ENCODE data around the gene PRSS56.

The PRSS56 gene

DNA sequence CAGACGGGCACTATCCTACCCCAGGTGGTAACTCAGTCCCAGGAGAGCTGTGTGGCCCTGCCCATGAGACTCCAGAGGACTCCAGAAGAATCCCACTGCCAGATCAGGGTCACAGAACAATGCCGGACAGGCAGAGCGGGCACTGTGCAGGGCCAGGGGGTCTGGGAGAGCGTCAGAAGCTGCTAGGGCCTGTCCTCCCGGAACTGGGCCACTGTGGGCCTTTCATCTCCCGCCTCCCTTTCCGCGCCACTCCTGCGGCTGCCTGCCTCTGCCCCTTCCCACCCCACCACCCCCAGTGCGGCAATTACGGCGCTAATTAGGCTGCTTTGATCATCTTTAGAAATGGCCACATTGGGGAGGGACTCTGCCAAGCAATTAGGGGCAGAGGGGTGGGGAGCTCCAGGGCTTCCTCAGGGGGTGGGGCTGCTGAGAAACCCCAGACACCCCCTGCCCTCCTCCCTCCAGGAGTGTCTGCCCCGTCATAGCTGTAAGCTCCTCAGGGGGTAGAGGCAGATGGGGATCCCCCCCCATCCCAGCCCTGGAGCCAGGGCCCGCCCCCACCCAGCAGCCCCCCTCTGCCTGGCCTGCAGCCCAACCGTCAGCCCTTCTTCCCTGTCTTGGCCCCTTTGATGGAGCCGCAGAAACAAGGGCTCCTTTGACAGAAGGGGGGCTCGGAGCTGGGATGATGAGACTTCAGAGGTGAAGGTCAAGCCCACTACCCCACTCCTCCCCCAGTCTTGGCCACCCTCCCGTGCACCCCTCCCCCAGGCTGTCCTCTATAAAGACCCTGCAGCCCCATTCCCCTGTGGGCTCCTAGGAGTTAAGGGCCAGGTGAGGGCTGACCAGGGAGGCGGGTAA is at the start of gene PRSS56:
Gene PRSS56 (plus strand): TSS at position 808 of the 858 bp plus-strand sequence. CDS start 211 bp downstream, outside the sequence.
- DNase-seq (ENCODE audit: low read depth in 3 of 3): no peak

DNA sequence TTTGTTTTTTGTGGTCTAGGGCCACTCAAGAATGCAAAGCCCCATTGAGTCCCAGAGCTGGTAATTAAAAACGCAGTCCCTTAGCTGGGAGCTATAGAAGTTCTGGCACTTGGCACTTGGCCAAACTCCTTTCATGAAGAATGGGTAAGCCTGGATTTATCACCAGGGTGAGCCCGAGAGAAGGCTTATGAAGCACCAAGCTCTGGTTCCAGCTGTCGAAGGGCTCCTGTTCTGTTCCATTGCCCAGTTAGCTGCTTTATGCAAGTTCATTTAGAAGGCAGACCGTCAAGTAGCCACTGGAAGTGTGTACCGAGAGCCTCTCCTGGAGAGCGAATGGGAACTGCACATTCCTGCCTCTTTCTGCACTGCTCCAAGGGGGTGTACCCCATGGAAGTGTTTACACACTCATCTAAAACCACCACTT is 46.7 kb upstream of the PRSS56 start:
- DNase-seq (ENCODE audit: low read depth in 3 of 3): no peak

DNA sequence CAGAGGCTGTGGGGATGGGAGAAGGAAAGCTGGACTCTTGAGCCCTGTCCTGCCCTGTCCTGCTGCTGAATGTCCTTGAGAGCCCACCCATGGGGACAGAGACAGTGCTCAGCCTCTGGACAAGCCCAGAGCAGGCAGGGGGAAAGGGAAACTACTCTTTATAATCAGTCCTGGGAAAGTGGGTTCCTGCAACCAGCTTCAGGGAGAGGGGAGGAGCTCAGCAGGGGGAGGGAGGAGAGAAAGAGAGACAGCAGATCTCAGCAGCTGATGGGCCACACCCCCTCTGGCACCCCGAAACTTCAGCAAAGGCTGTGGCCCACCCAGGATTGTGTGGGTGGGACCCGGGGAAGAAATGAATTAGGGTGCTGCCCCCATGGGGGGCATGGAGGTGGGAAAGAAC is 44.1 kb upstream of the PRSS56 start:
- DNase-seq (ENCODE audit: low read depth in 3 of 3): no peak

DNA sequence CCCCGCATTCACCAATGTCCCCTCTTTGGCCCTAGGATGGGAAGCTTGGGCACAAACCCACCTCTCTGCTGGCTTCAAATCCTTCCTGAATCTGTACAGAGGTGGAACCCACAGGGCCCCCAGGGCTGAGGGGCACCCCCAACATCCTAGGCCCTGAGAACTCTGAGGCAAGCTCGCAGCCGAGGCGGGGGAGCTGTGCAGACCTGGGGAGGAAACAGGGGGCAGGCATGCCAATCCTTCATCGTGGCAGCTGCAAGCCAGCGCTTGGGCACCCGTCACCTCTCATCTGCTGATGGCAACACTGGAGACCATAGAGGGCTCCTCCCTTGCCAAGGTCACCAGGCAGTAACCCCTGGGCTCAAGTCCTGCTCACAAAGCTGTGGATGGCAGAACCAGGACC is 43.4 kb upstream of the PRSS56 start:
- DNase-seq (ENCODE audit: low read depth in 3 of 3): no peak

DNA sequence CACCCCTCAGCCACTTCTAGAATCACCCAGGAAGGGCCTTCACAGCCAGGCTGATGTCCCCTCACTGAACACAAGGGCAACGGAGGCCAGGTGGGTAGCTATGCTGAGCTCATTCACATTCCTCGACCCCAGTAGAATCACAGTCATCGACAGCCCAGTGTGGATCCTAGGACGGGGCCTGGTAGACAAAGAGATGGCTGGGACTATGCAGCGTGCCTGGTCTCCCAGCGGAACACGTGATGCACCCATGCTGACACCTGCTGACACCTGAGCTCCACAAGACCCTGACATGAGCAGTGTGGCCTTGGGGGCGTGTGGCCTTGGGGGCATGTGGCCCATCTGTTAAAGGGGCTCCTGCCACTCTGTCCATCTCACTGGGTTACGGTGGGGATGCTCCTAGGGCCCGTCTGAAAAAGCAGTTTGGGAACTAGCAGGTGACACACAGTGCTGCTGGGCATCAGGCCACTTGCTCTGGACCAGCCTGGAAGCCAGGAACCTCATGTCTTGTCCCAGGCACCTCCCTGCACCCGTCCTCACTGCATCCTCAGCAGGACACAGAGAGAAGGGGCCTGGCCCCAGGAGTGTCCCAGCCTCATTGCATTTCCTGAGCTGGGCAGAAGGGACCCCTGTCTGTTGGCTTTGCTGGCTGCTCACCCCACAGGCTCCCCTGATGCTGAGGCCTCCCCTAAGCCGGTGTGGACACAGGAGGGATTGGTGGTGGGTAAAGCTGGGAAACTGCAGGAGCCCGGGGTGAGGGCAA is 42.3 kb upstream of the PRSS56 start:
- DNase-seq (ENCODE audit: low read depth in 3 of 3): no peak

DNA sequence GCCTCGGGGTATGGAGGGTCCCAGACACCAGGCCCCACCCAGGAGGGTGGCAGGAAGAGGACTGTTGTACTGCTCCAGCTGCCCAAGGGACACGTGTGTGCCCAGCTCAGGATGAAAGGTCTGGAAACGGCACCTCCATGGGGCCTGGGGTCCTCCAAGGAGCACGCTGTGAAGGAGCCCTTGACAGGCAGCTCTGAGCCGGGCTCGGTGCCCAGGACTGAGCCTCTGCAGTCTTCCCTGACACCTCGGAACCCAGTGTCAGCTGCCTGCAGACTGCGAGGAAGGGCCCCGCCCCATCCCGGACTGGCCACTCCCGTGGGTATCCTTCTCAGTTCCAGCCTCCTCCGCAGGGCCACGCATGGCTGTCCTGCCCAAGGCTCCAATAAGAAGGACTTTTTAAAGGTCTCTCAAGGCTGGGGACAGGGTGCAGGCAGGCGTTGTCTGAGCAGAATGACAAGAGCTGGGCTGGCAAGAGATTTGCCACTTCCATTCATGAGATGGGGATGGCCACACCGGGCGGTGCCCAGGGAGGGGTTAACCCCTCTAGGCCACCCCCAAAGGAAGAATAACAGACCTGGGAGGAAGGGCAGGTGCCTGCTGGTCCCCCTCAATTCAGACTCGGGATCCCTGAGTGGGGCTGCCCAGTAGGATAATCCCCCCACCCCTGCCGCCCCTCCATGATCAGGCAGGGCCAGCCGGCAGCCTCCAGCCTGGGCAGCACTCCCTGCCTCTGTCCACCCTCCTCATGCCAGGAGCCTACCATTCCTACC is 41.4 kb upstream of the PRSS56 start:
- no peak for DNase-seq (ENCODE audit: low read depth in 3 of 3)

DNA sequence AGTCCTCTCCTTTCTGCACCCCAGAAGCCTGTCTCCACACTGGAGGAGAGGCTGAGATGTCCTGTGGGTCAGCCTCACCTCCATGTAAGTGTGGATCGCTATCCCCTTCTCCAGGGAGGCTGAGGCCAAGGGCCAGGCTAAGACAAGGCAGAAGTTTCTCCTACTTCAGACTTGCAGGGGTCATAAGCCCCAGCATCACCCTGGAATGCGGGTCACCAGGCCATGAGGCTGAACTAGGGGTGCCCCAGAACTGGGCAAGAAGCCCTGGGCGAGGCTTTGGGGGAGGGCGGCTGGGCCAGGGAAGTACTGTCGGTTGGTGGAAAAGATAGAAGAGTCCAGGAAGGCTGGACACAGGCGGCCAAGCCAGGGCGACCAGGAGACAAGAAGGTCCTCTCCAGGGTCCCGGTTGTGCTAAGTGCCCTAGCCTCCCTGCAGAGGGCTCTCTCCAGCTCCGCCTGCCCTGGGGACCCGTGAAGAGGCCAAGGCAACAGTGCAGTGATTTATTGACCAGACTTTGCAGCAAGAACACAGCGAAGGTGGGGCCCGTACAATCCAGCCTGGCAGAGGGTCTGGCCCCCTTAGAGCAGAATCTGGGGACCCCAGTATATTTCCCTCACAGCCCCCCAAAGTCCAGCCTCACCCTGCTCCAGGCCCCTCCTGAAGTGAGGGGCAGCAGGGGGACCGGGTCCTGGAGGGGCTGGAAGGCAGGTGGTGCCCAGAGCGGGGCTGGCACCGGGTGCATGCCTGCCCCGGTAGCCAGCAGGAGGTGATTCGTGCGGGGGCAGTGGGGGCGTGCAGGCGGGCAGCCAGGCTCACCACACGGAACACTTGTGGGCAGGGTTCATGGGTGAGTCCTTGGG is 40.6 kb upstream of the PRSS56 start:
- DNase-seq (ENCODE audit: low read depth in 3 of 3): no peak

DNA sequence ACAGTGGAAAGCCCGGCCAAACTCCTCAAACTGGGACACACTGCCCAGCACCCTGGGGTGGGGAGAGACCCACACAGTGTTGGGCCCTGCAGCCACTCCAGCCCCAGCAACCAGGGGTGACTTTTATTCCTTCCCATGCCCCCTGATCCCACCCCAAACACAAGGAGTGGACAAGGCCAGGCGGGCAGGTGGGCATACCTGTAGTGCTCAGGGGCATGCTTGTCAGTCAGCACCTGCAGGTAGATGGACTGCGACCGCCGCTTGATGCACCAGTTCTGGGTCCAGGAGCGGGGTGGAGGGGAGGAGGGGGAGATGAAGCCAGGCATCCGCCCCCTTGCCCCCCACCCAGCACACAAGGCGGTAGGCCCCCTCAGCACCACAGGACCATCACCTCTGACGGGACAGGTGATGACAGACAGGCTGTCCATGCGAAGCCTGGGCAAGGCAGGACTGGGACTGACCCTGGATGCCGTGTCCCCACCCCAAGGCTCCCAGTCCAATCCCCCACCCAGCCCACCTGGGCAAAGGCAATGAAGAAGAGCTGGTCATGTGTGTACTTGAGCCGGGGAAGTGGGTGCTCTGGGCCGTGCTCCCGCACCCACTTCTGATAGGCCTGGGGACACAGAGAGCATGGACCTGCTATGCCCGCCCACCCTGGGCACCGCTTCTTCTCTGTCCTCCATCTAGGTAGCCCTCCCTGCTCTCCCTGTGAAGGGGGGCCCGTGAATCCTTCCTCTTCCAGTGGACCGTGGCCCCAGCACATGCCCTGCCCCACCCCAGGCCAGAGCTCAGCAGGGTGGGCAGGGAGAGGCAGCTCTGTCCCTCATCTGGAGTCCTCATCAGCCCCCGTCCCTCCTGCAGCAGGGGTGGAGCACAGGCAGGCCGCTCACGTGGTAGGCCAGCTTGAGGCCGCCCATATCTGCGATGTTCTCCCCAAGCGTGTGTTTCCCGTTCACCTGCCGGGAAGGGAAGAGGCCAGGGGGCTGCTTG is 39.7 kb upstream of the PRSS56 start:
- no peak for DNase-seq (ENCODE audit: low read depth in 3 of 3)

DNA sequence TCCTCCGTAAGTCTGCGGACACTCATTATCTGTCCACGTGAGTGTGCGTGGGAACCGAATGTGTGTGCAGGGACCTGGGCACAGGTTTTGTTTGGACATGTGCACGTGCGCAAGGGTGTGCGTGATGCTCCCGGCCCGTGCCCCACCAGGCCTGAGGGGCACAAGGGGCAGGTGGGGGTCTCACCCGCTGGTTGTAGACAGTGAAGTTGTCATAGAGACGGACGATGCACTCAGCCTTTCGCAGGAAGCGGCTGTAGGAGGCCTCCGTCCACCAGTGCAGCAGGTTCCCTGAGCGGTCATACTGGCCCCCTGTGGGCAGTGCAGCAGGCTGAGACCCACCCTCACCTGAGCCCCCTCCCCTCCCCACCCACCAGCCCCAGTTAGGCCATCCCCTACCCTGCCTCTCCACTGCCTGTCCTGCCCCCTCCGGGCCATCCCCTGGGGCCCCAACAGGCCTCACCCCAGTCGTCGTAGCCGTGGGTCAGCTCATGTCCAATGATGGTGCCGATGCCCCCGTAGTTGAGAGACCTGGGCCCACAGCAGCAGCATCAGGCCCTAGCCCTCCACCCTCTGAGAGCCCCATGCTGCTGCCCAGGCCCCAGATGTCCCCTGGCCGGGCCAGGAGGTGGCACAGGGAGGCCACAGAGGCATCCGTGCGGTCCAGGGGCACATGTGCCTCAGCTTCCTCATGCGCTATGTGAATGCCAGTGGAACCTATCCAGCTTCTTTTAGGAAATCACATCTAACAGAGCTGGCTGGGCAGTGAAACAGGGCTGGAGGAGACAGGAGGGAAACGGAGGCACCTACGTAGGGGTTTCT is 38.7 kb upstream of the PRSS56 start:
- no peak for DNase-seq (ENCODE audit: low read depth in 3 of 3)

DNA sequence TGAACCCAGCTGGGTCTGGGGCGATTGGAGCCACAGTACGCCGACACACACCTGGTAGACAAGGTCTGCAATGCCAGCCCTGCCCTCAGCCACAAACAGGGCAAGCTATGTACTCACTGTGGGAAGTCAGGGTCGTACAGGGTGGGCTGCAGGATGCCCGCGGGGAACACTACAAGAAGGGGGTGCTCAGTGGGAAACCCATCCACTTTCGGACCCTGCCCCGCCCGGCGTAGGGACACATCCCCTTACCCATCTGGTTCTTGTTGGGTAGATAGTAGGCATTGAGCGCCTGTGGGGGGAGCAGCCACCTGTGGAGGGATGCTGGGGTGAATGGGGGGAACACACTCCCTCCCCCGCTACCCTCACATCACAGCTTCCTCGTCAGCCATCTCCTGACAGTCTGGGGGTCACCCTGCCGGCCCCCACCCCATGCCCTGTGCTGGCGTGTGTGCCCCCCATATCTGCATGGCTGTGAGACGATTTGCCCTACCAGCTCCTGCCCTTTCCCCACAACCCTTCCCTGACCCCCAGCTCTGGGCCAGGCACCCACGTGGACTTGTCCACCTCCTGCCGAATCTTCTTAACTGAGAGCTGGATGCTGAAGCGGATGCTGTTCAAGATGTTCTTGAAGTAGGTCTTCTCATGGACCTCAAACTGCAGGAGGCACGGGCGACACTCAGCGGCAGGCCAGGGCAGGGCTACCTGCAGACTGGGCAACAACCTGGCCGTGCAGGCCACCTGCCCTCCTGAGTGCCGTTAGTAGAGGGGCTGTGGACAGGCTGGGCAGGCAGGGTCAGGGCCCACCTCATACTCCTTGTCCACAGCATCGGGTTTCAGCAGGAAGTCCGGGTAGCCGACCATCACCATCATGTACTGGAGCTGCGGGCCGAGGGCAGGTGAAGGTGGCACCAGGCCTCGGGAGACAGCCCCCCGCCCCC is 37.6 kb upstream of the PRSS56 start:
- no peak for DNase-seq (ENCODE audit: low read depth in 3 of 3)

DNA sequence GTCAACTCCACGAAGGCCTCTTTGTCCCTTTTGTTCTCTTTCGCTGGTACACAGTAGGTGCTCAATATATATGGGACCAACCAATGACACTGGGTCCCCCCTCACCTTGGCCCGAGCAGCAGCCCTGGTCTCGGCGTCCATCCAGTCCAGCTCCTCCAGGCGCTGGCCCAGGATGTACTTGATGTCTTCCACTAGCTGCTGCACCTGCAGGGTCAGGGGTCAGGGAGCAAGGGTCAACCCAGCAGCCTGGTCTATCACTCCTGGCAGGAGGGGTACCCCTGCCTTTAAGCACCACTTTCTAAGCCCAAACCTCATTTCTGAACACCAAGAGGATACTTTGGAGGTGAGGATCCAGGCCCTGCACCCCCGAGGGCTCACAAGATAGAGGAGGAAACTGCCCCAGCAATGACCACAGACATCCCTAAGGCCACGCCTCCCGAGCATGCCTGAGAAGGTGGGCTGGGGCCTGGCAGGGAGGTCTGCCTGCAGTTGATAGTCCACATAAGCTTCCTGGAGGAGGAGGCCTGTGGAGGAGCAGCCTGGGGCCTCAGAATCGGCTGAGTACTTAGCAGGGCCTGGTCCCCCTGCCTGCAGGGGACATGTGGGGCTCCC is 36.8 kb upstream of the PRSS56 start:
- no peak for DNase-seq (ENCODE audit: low read depth in 3 of 3)

DNA sequence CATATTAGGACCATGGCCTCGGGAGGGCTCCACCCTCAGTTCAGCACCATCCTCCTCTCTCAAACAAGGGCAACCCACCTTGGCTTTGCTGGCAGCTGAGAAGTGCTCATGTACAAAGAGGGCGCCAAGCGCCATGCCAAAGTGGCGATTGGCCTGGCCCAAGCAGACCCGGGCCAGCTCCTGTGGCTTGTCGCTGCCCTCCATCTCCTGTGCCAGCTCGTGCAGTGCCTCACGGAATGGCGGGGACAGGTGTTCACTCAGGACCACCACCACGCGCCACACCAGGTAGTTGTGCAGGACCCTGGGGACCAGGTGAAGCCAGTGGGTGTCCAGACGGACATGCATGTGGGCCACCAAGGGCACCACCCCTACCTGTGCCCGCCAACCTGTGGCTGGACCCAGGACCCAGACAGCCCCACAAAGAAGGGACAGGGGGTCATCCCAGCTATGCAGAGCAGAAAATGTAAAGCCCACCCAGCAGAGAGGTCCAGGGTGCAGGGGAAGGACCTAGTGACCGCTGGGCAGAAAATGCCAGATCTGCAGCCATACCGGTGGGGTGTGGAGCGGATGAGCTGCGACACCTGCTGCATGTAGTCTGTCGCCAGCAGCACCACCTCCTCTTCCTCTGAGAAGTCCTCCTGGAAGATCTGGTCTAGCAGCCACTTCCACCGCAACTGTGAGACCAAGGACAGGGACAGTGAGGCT is 36.1 kb upstream of the PRSS56 start:
- no peak for DNase-seq (ENCODE audit: low read depth in 3 of 3)

DNA sequence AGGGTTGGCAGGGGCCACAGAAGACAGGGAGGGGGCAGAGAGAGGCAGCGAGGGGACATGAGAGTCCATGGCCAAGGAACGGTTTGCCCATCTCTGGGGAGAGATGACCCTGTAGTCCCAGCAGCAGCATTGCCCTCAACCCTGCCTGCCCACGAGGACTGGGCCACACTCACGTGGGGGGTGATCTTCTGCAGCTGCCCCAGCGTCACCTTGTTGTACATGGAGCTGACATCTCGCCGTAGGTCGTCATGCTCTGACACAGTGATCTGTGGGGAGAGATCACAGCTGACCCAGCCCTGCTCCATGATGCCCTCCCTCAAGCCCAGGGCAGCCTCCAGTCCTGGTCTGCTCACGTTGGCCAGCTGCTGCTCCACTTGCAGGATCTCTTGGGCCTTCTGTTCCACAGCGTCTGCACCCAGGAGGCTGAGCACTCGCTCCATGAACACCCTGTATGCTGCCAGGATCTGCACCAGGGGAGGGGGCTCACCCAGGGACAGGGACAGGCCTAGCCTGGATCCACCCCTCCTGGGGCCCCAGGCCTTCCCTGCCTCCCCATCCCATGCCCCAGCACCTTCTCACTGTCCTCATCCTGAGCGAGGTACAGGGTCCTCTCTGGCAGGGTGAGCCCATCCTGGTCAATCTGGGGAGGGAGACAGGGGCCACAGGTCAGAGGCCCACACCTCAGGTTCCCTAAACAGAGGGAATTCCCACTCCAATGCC is 35.4 kb upstream of the PRSS56 start:
- DNase-seq (ENCODE audit: low read depth in 3 of 3): no peak

DNA sequence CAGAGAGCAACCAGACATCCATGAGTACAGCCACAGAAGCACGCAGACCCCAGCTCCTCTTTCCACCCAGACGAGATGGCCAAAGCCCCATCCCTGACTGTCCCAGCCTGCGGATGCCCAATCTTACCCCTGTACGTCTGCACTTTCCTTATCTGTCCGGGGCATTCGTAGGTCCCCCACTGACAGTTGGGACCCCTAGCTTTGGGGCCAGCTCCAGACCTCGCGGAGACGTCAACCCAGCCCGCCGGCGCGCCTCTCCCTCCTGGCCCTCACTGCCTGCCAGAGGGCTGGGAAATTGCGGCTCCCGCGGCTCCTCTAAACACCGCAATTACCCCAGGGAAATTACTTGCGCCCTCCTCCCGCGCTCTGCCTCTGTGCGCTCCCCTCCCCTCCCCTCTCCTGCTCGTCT is 34.8 kb upstream of the PRSS56 start:
- DNase-seq (ENCODE audit: low read depth in 3 of 3): no peak

DNA sequence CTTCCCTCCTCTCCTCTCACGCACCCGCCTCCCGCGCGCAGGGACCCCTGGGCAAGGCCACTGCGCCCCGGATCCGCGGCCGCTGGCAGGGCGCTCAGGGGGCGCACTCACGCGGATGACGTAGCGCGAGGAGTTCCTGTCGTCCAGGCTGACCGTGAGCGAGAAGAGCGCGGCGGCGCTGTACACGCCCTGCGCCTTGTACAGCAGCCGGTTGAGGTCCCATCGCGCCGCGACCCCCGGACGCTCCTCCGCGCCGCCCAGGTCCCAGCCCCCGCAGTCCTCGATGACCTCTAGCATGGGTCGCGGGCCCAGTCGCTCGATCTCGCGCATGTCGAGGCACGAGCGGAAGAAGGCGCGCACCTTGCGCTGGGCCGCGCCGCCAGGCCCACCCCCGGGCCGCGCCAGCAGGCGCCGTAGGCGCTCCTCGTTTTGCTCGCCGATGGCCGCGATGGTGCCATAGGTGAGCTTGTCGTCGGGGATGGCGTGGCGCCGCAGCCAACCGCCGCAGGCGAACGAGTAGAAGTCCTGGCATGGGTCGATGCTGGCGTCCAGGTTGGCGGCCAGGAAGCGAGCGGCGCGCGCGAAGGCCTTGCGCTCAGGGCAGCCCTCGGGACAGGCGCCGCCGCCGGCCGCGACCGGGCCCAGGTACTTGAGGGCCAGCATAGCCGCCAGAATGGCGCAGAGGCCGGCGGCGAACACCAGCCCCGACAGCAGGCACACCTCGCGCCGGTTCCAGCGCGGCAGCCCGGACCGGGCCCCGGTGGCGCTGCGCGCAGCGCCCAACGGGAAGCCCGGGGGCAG is 34.2 kb upstream of the PRSS56 start:
- DNase-seq (ENCODE audit: low read depth in 3 of 3): no peak

Measured in stimulated activated CD4-positive, alpha-beta T cell treated with anti-CD3 and anti-CD28 coated beads, TNF-alpha, amount 100 ng/mL, for 48 hours (primary cell).